SK-N-SH treated with all-trans-retinoic acid at 6 μM for 48 hours (cell line): ENCODE measurements around the gene PCDHGA1.

ENCODE experiments used
- ATAC-seq: fragments of 200-7000 bp; cut with Tn5 transposase; 3 replicates; pipeline ENCODE4 v1.9.1; 2020; ENCODE audit warnings: mild to moderate bottlenecking, moderate library complexity
- ARNTL ChIP-seq: fragments of 450-650 bp; formaldehyde crosslinking; IDR thresholded peaks from 2 replicates; pipeline ENCODE4 v1.5.0; 2020; ENCODE audit warnings: low read depth, mild to moderate bottlenecking, moderate library complexity, borderline replicate concordance
- BACH2 ChIP-seq: fragments of 250-450 bp; sonication (Bioruptor Pico); IDR thresholded peaks from 2 replicates; pipeline ENCODE4 v1.9.0; 2021; ENCODE audit warnings: mild to moderate bottlenecking, borderline replicate concordance
- CSDC2 ChIP-seq: fragments of 250-450 bp; sonication (Bioruptor Pico); IDR thresholded peaks from 2 replicates; pipeline ENCODE4 v1.5.0; 2020; ENCODE audit warnings: mild to moderate bottlenecking, moderate library complexity
- ESRRG ChIP-seq: fragments of 250-450 bp; sonication (Bioruptor Pico); IDR thresholded peaks from 2 replicates; pipeline ENCODE4 v1.6.1; 2021; ENCODE audit warnings: mild to moderate bottlenecking
- GLIS3 ChIP-seq: fragments of 250-450 bp; sonication (Bioruptor Pico); IDR thresholded peaks from 2 replicates; pipeline ENCODE4 v1.5.0; 2020; ENCODE audit warnings: mild to moderate bottlenecking, moderate library complexity
- ISL1 ChIP-seq: fragments of 250-450 bp; sonication (Bioruptor Pico); IDR thresholded peaks from 2 replicates; pipeline ENCODE4 v2.1.2; 2022; ENCODE audit warnings: mild to moderate bottlenecking, moderate library complexity
- OSR1 ChIP-seq: fragments of 250-450 bp; sonication (Bioruptor Pico); IDR thresholded peaks from 2 replicates; pipeline ENCODE4 v1.8.0; 2022; ENCODE audit warnings: moderate library complexity, mild to moderate bottlenecking, inconsistent platforms
- PPARA ChIP-seq: fragments of 250-450 bp; sonication (Bioruptor Pico); IDR thresholded peaks from 2 replicates; pipeline ENCODE4 v1.5.0; 2020; ENCODE audit warnings: mild to moderate bottlenecking, borderline replicate concordance
- RARB ChIP-seq: fragments of 250-450 bp; sonication (Bioruptor Pico); IDR thresholded peaks from 2 replicates; pipeline ENCODE4 v1.8.0; 2021; ENCODE audit warnings: mild to moderate bottlenecking, moderate library complexity
- SNAI2 ChIP-seq: fragments of 250-450 bp; sonication (Bioruptor Pico); IDR thresholded peaks from 2 replicates; pipeline ENCODE4 v1.5.0; 2020; ENCODE audit warnings: mild to moderate bottlenecking, moderate library complexity
- TCF4 ChIP-seq: fragments of 250-450 bp; sonication (Bioruptor Pico); IDR thresholded peaks from 2 replicates; pipeline ENCODE4 v1.8.0; 2021; ENCODE audit warnings: mild to moderate bottlenecking, moderate library complexity, borderline replicate concordance
- TOX ChIP-seq: fragments of 250-450 bp; sonication (Bioruptor Pico); IDR thresholded peaks from 2 replicates; pipeline ENCODE4 v1.8.0; 2021; ENCODE audit warnings: mild to moderate bottlenecking, moderate library complexity, borderline replicate concordance
- ZC3H10 ChIP-seq: fragments of 250-450 bp; sonication (Bioruptor Pico); IDR thresholded peaks from 2 replicates; pipeline ENCODE4 v1.5.1; 2021; ENCODE audit warnings: mild to moderate bottlenecking, moderate library complexity
- ZFP3 ChIP-seq: fragments of 250-450 bp; sonication (Bioruptor Pico); IDR thresholded peaks from 2 replicates; pipeline ENCODE4 v1.5.0; 2020; ENCODE audit warnings: mild to moderate bottlenecking, moderate library complexity
- ZFP30 ChIP-seq: fragments of 450-650 bp; formaldehyde crosslinking; IDR thresholded peaks from 2 replicates; pipeline ENCODE4 v1.5.0; 2022; ENCODE audit warnings: mild to moderate bottlenecking, moderate library complexity
- ZNF565 ChIP-seq: fragments of 450-650 bp; formaldehyde crosslinking; conservative IDR thresholded peaks from 2 replicates; pipeline ENCODE4 v1.5.0; 2020; ENCODE audit warnings: low read depth, mild to moderate bottlenecking, moderate library complexity
- ZNF70 ChIP-seq: fragments of 450-650 bp; formaldehyde crosslinking; IDR thresholded peaks from 2 replicates; pipeline ENCODE4 v1.5.0; 2020; ENCODE audit warnings: mild to moderate bottlenecking, moderate library complexity
- ZNF8 ChIP-seq: fragments of 450-650 bp; formaldehyde crosslinking; IDR thresholded peaks from 2 replicates; pipeline ENCODE4 v1.5.0; 2020; ENCODE audit warnings: mild to moderate bottlenecking, moderate library complexity
- TF ChIP-seq, protein P1 (sequence below): fragments of 250-450 bp; sonication (Bioruptor Pico); IDR thresholded peaks from 2 replicates; pipeline ENCODE4 v1.8.0; 2020; ENCODE audit warnings: mild to moderate bottlenecking, moderate library complexity, borderline replicate concordance
- TF ChIP-seq, protein P2 (sequence below): fragments of 250-450 bp; sonication (Bioruptor Pico); IDR thresholded peaks from 2 replicates; pipeline ENCODE4 v1.8.0; 2021; ENCODE audit warnings: low read depth, mild to moderate bottlenecking, moderate library complexity, borderline replicate concordance
- TF ChIP-seq, protein P3 (sequence below): fragments of 250-450 bp; sonication (Bioruptor Pico); IDR thresholded peaks from 2 replicates; pipeline ENCODE4 v1.5.0; 2020; ENCODE audit warnings: mild to moderate bottlenecking, moderate library complexity
- TF ChIP-seq, protein P4 (sequence below): fragments of 250-450 bp; sonication (Bioruptor Pico); IDR thresholded peaks from 2 replicates; pipeline ENCODE4 v1.5.1; 2020; ENCODE audit warnings: low read depth, mild to moderate bottlenecking, moderate library complexity

The PCDHGA1 gene

DNA sequence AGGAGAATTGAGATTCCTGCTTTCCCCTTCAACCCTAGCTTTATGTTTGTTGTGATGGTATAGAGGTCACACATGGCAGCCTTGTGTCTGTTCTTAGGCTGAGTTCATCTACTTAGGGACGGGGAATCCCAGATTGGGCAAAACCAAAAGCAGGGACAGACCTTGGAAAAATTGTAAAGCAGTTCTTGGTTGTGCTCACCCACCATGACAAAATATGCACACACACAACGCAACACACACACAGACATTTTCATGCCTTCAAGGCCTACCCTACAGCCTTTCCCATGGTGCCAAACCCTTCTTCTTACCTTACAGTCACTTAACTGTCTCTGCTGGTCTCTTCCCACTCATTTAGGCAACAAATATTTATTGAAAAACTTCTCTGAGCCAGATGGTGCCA, 173.4 kb downstream of the PCDHGA1 start:
- TF ChIP-seq ZFP3 (CRISPR knock-in tag) (no peak), PPARA (CRISPR knock-in tag) (no peak), RARB (CRISPR knock-in tag) (no peak), ZNF8 (CRISPR knock-in tag) (no peak), GLIS3 (no peak), OSR1 (CRISPR knock-in tag) (no peak), TCF4 (CRISPR knock-in tag) (no peak)
- TF ChIP-seq, protein P1, sequence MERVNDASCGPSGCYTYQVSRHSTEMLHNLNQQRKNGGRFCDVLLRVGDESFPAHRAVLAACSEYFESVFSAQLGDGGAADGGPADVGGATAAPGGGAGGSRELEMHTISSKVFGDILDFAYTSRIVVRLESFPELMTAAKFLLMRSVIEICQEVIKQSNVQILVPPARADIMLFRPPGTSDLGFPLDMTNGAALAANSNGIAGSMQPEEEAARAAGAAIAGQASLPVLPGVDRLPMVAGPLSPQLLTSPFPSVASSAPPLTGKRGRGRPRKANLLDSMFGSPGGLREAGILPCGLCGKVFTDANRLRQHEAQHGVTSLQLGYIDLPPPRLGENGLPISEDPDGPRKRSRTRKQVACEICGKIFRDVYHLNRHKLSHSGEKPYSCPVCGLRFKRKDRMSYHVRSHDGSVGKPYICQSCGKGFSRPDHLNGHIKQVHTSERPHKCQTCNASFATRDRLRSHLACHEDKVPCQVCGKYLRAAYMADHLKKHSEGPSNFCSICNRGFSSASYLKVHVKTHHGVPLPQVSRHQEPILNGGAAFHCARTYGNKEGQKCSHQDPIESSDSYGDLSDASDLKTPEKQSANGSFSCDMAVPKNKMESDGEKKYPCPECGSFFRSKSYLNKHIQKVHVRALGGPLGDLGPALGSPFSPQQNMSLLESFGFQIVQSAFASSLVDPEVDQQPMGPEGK (CRISPR knock-in tag), result no peak
- TF ChIP-seq, protein P2, sequence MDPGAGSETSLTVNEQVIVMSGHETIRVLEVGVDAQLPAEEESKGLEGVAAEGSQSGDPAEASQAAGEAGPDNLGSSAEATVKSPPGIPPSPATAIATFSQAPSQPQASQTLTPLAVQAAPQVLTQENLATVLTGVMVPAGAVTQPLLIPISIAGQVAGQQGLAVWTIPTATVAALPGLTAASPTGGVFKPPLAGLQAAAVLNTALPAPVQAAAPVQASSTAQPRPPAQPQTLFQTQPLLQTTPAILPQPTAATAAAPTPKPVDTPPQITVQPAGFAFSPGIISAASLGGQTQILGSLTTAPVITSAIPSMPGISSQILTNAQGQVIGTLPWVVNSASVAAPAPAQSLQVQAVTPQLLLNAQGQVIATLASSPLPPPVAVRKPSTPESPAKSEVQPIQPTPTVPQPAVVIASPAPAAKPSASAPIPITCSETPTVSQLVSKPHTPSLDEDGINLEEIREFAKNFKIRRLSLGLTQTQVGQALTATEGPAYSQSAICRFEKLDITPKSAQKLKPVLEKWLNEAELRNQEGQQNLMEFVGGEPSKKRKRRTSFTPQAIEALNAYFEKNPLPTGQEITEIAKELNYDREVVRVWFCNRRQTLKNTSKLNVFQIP, result no peak
- TF ChIP-seq, protein P3, sequence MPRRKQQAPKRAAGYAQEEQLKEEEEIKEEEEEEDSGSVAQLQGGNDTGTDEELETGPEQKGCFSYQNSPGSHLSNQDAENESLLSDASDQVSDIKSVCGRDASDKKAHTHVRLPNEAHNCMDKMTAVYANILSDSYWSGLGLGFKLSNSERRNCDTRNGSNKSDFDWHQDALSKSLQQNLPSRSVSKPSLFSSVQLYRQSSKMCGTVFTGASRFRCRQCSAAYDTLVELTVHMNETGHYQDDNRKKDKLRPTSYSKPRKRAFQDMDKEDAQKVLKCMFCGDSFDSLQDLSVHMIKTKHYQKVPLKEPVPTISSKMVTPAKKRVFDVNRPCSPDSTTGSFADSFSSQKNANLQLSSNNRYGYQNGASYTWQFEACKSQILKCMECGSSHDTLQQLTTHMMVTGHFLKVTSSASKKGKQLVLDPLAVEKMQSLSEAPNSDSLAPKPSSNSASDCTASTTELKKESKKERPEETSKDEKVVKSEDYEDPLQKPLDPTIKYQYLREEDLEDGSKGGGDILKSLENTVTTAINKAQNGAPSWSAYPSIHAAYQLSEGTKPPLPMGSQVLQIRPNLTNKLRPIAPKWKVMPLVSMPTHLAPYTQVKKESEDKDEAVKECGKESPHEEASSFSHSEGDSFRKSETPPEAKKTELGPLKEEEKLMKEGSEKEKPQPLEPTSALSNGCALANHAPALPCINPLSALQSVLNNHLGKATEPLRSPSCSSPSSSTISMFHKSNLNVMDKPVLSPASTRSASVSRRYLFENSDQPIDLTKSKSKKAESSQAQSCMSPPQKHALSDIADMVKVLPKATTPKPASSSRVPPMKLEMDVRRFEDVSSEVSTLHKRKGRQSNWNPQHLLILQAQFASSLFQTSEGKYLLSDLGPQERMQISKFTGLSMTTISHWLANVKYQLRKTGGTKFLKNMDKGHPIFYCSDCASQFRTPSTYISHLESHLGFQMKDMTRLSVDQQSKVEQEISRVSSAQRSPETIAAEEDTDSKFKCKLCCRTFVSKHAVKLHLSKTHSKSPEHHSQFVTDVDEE, result no peak
- no peak for ATAC-seq

DNA sequence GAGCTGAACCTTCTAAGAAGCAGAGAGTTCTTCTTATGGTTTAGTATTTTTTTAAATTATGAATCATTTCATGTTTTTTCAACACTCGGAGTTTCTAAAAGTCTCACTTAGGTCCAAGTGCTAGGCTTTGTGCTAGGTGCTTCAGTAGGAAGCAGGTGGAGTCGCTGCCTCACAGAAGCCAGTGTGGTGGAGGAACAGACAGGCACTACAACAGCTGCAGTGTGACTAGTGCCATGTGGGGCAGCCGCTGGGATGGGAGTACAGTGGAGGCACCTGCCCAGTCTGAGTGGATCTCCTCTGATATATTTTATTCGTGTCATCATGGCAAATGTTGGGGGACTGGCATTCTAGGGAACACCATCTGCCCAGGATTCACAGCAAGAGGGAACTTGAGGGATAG, 173.9 kb downstream of the PCDHGA1 start:
- ATAC-seq, result no peak
- TF ChIP-seq ISL1 (CRISPR knock-in tag), result no peak
- no peak for TF ChIP-seq ZC3H10 (CRISPR knock-in tag)
- no peak for TF ChIP-seq TCF4 (CRISPR knock-in tag)
- TF ChIP-seq, protein P4, sequence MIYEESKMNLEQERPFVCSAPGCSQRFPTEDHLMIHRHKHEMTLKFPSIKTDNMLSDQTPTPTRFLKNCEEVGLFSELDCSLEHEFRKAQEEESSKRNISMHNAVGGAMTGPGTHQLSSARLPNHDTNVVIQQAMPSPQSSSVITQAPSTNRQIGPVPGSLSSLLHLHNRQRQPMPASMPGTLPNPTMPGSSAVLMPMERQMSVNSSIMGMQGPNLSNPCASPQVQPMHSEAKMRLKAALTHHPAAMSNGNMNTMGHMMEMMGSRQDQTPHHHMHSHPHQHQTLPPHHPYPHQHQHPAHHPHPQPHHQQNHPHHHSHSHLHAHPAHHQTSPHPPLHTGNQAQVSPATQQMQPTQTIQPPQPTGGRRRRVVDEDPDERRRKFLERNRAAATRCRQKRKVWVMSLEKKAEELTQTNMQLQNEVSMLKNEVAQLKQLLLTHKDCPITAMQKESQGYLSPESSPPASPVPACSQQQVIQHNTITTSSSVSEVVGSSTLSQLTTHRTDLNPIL, result no peak
- TF ChIP-seq, protein P2, result no peak
- no peak for TF ChIP-seq GLIS3
- no peak for TF ChIP-seq ARNTL (CRISPR knock-in tag)
- no peak for TF ChIP-seq ZNF70 (CRISPR knock-in tag)
- TF ChIP-seq CSDC2 (CRISPR knock-in tag), result no peak
- TF ChIP-seq ZFP3 (CRISPR knock-in tag), result no peak
- TF ChIP-seq ZNF8 (CRISPR knock-in tag), result no peak
- no peak for TF ChIP-seq ZNF565 (CRISPR knock-in tag)
- TF ChIP-seq ZFP30 (CRISPR knock-in tag), result no peak
- TF ChIP-seq SNAI2 (CRISPR knock-in tag), result no peak
- no peak for TF ChIP-seq ESRRG
- no peak for TF ChIP-seq PPARA (CRISPR knock-in tag)
- no peak for TF ChIP-seq BACH2
- TF ChIP-seq TOX (CRISPR knock-in tag), result no peak
- TF ChIP-seq, all 23 proteins: peak for 0

DNA sequence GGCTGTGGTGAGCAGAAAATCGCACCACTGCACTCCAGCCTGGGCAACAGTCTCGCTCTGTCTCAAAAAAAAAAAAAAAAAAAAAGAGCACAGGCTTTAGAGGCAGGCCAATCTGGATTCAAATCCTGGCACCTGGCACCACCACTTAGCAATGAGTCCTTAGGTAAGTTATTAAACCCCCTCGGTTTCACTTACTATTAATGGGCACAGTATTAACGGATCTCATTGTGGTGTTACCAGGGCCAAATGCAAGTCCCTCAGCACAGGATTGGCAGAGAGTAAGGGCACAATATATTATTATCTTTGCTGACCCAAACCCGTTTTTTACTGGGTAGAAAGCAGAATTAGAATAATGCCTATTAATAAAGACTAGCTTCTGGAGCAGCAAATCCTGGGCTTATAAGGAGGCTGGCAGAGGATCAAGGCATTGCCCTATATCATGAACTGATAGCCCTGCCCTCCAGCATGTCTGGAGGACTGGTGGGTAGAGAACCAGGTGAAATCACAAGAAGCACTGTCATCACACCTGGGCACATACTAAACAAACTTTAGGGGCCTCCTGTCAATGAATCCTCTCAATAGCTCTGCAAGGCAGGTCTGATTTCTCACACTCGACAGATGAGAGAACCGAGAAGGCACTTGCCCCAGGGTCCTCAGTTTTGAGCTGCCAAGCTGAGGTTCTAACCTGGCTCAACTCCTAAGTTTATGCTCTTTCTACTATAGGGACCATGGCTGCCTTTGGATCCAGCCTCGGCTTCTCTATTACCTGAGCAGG, 176.3 kb downstream of the PCDHGA1 start:
- TF ChIP-seq ZNF70 (CRISPR knock-in tag) (no peak), ESRRG (no peak), TOX (CRISPR knock-in tag) (no peak), ISL1 (CRISPR knock-in tag) (no peak), ARNTL (CRISPR knock-in tag) (no peak), CSDC2 (CRISPR knock-in tag) (no peak), ZNF565 (CRISPR knock-in tag) (no peak)
- TF ChIP-seq, protein P4, result no peak
- ATAC-seq, result no peak
